IMR-90 (cell line): Measurements from ENCODE around the gene SLC25A6. TPM values are rescaled to one million over a fixed set of nuclear protein-coding genes. Genes with fewer than 3 reads are reported as not detected.

Experiments used
- ATAC-seq: fragments of 200-7000 bp; cut with Tn5 transposase; 2 replicates; pipeline ENCODE4 v1.9.1; 2020; ENCODE audit warnings: low read depth, mild to moderate bottlenecking, moderate library complexity
- BruUV-seq: library from RNA; stranded (reverse); fragments of 400-500 nt; replicated peaks from 2 replicates; lab custom pipeline; 2021; lab: Mats Ljungman, UMichigan
- CTCF ChIA-PET: fragments of 300-600 bp; formaldehyde crosslinking; extraction: SDS; loops from one replicate; lab custom pipeline; 2021; ENCODE audit warnings: antibody characterized with exemption; lab: Yijun Ruan, JAX
- POLR2A ChIA-PET: fragments of 300-600 bp; sonication (Branson Sonifier 250); formaldehyde crosslinking; loops from one replicate; lab custom pipeline; 2022; ENCODE audit warnings: antibody characterized with exemption; ENCODE audit not compliant: unreplicated experiment; lab: Charles Lee
- DNase-seq: peaks from one replicate; pipeline ENCODE4 v3.0.0; 2013
- H2AFZ ChIP-seq: replicated peaks from 2 replicates; pipeline ENCODE3; 2013; ENCODE audit warnings: low read length, mild to moderate bottlenecking; ENCODE audit not compliant: poor library complexity
- H2AK5ac ChIP-seq: 2 replicates; pipeline ENCODE4 v1.6.1; 2013; ENCODE audit warnings: low read depth, low read length, inconsistent platforms
- H2AK9ac ChIP-seq: replicated peaks from 2 replicates; pipeline ENCODE3; 2013; ENCODE audit warnings: mild to moderate bottlenecking, low read depth, low read length, moderate library complexity; ENCODE audit not compliant: poor library complexity
- H2BK120ac ChIP-seq: 2 replicates; pipeline ENCODE4 v1.6.1; 2013; ENCODE audit warnings: low read depth, low read length, inconsistent platforms
- H2BK15ac ChIP-seq: 3 replicates; pipeline ENCODE4 v1.6.1; 2013; ENCODE audit warnings: low read depth, low read length, inconsistent platforms
- H2BK20ac ChIP-seq: 2 replicates; pipeline ENCODE4 v1.6.1; 2013; ENCODE audit warnings: low read depth, mild to moderate bottlenecking, inconsistent platforms, low read length, moderate library complexity
- H2BK5ac ChIP-seq: 2 replicates; pipeline ENCODE4 v1.6.1; 2013; ENCODE audit warnings: mild to moderate bottlenecking, low read depth, low read length, inconsistent platforms; ENCODE audit not compliant: poor library complexity, severe bottlenecking
- H3K14ac ChIP-seq: replicated peaks from 2 replicates; pipeline ENCODE4 v1.6.1; 2013; ENCODE audit warnings: low read depth, low read length, inconsistent platforms
- H3K18ac ChIP-seq: 2 replicates; pipeline ENCODE4 v1.6.1; 2013; ENCODE audit warnings: low read depth, low read length, control low read depth
- H3K23ac ChIP-seq: 2 replicates; pipeline ENCODE4 v1.6.1; 2013; ENCODE audit warnings: low read depth, low read length, inconsistent platforms
- H3K27ac ChIP-seq: 2 replicates; pipeline ENCODE4 v1.5.1; 2013; ENCODE audit warnings: mild to moderate bottlenecking, control low read depth, low read length; ENCODE audit not compliant: insufficient read depth
- H3K27me3 ChIP-seq: 2 replicates; pipeline ENCODE4 v1.6.1; 2013; ENCODE audit warnings: low read length; ENCODE audit not compliant: control insufficient read depth, insufficient read depth
- H3K36me3 ChIP-seq: 2 replicates; pipeline ENCODE4 v1.6.1; 2013; ENCODE audit warnings: low read length, mixed read lengths; ENCODE audit not compliant: control insufficient read depth, insufficient read depth
- H3K4ac ChIP-seq: 2 replicates; pipeline ENCODE4 v1.6.1; 2013; ENCODE audit warnings: low read depth, low read length, inconsistent platforms
- H3K4me1 ChIP-seq: 2 replicates; pipeline ENCODE4 v1.6.1; 2013; ENCODE audit warnings: low read length, mixed read lengths; ENCODE audit not compliant: control insufficient read depth, insufficient read depth
- H3K4me2 ChIP-seq: 2 replicates; pipeline ENCODE4 v1.6.1; 2013; ENCODE audit warnings: low read depth, mild to moderate bottlenecking, control low read depth, low read length, moderate library complexity
- H3K4me3 ChIP-seq: 2 replicates; pipeline ENCODE4 v1.5.1; 2013; ENCODE audit warnings: low read depth, mild to moderate bottlenecking, control low read depth, low read length, moderate library complexity; ENCODE audit not compliant: insufficient read depth
- H3K56ac ChIP-seq: 2 replicates; pipeline ENCODE4 v1.6.1; 2013; ENCODE audit warnings: low read length, inconsistent platforms; ENCODE audit not compliant: insufficient read depth; ENCODE audit errors: extremely low read depth
- H3K79me1 ChIP-seq, 2 experiments: 2 replicates each; pipeline ENCODE4 v1.6.1; 2013; ENCODE audit warnings: low read length in 2 of 2, inconsistent platforms in 1 of 2, low read depth in 1 of 2
- H3K9ac ChIP-seq: 2 replicates; pipeline ENCODE4 v1.6.1; 2013; ENCODE audit warnings: low read depth, low read length, control low read depth
- H3K9me1 ChIP-seq: 2 replicates; pipeline ENCODE4 v1.6.1; 2013; ENCODE audit warnings: low read length, inconsistent platforms; ENCODE audit not compliant: insufficient read depth
- H3K9me3 ChIP-seq: 2 replicates; pipeline ENCODE4 v1.6.1; 2013; ENCODE audit warnings: low read length; ENCODE audit not compliant: control insufficient read depth, insufficient read depth
- H4K20me1 ChIP-seq: 2 replicates; pipeline ENCODE4 v1.6.1; 2013; ENCODE audit warnings: low read length, inconsistent platforms; ENCODE audit not compliant: insufficient read depth
- H4K5ac ChIP-seq: 2 replicates; pipeline ENCODE4 v1.6.1; 2013; ENCODE audit warnings: mild to moderate bottlenecking, low read depth, low read length, control low read depth
- H4K8ac ChIP-seq, 2 experiments: 2 replicates each; pipeline ENCODE4 v1.6.1; 2013; ENCODE audit warnings: low read depth in 2 of 2, low read length in 2 of 2, control low read depth in 1 of 2, inconsistent platforms in 1 of 2
- H4K91ac ChIP-seq: 2 replicates; pipeline ENCODE4 v1.6.1; 2013; ENCODE audit warnings: low read depth, low read length, inconsistent platforms; ENCODE audit not compliant: insufficient read depth
- BHLHE40 ChIP-seq: fragments of 150-350 bp; IDR thresholded peaks from 2 replicates; pipeline ENCODE4 v1.6.1; 2016; ENCODE audit warnings: mild to moderate bottlenecking, low read depth, low read length
- CEBPB ChIP-seq: IDR thresholded peaks from 2 replicates; pipeline ENCODE4 v1.6.1; 2012; ENCODE audit warnings: low read depth, low read length, improper control_type of control experiment
- CHD1 ChIP-seq: IDR thresholded peaks from 2 replicates; pipeline ENCODE4 v1.6.1; 2012; ENCODE audit warnings: low read depth, low read length, improper control_type of control experiment
- CTCF ChIP-seq: conservative IDR thresholded peaks from 2 replicates; pipeline ENCODE4 v1.5.1; 2012; ENCODE audit warnings: mild to moderate bottlenecking, low read depth, low read length, improper control_type of control experiment
- FOS ChIP-seq: fragments of 150-350 bp; IDR thresholded peaks from 2 replicates; pipeline ENCODE4 v1.6.1; 2016; ENCODE audit warnings: low read depth, low read length
- MAFK ChIP-seq: IDR thresholded peaks from 2 replicates; pipeline ENCODE4 v1.6.1; 2012; ENCODE audit warnings: low read depth, low read length, improper control_type of control experiment
- MXI1 ChIP-seq: IDR thresholded peaks from 2 replicates; pipeline ENCODE4 v1.6.1; 2012; ENCODE audit warnings: low read depth, mild to moderate bottlenecking, low read length, moderate library complexity, borderline replicate concordance
- RCOR1 ChIP-seq: IDR thresholded peaks from 2 replicates; pipeline ENCODE4 v1.6.1; 2012; ENCODE audit warnings: mild to moderate bottlenecking, low read length, improper control_type of control experiment; ENCODE audit not compliant: insufficient replicate concordance
- SMC3 ChIP-seq: fragments of 150-350 bp; IDR thresholded peaks from 2 replicates; pipeline ENCODE4 v1.6.1; 2016; ENCODE audit warnings: low read depth, mild to moderate bottlenecking, antibody characterized with exemption, low read length, moderate library complexity
- WGBS, 2 experiments: methylation state at CpG; one replicate each; pipeline versions ENCODE4 v1.1.5 to v1.1.7; 2013; ENCODE audit warnings: missing lambda C conversion rate in 2 of 2; ENCODE audit not compliant: insufficient read length in 1 of 2; ENCODE audit errors: extremely low coverage in 2 of 2; 5-methylcytosine and 5-hydroxymethylcytosine counted together
- dilution Hi-C: fragments of 300-500 bp; cut with HindIII; formaldehyde crosslinking; loops from one replicate; pipeline ENCODE4 v1.14.3; 2018; ENCODE audit warnings: low sequenced_read_pairs; ENCODE audit not compliant: unreplicated experiment
- in situ Hi-C: fragments of 300-500 bp; cut with MboI; formaldehyde crosslinking; loops from 3 replicates; pipeline ENCODE4 v1.14.3; 2019; ENCODE audit warnings: low sequenced_read_pairs, inconsistent platforms, mixed read lengths
- intact Hi-C: fragments of 100-400 bp; cut with micrococcal nuclease; formaldehyde crosslinking; loops from 2 replicates; pipeline ENCODE4 v1.10.0; 2022
- polyA plus RNA-seq, 3 experiments: library from polyadenylated mRNA; depleted of rRNA; stranded (reverse); fragments of >200 nt; gene quantifications; 2 replicates each; pipeline ENCODE4 v1.2.3, GENCODE V29; 2012; ENCODE audit warnings: low replicate concordance in 1 of 3
- total RNA-seq: library from RNA; depleted of rRNA; stranded (reverse); fragments of >200 nt; gene quantifications from 2 replicates; pipeline ENCODE4 v1.2.3, GENCODE V29; 2012
- TF ChIP-seq, protein P1 (sequence below): fragments of 150-350 bp; IDR thresholded peaks from 2 replicates; pipeline ENCODE4 v1.6.1; 2017; ENCODE audit warnings: mild to moderate bottlenecking, antibody characterized with exemption, low read length, low read depth
- TF ChIP-seq, protein P2 (sequence below): fragments of 150-350 bp; IDR thresholded peaks from 2 replicates; pipeline ENCODE4 v1.6.1; 2016; ENCODE audit warnings: low read depth, mild to moderate bottlenecking, low read length, moderate library complexity, borderline replicate concordance

Gene SLC25A6
- total and polyA plus RNA-seq, 2 of the 4 experiments (the other 2 are of a cell fraction), result 166 to 565 TPM

GRCh38 chrX:1378306-1378759 is 13.6 kb downstream of the SLC25A6 start:
- intact Hi-C loops, result no loop called here
- Histone ChIP-seq H2BK5ac (no peak overlapping the region), H3K36me3 (0 out of 2 replicates have a peak, but pooled peaks cover under 1% of the 10 kb centered on the region), H2AFZ (peak overlapping the region; percentile 43), H3K18ac (no peak overlapping the region), H2AK9ac (no peak overlapping the region), H3K56ac (no peak overlapping the region), H3K27me3 (no peaks in the 10 kb centered on the region), H3K9me1 (no peaks in the 10 kb centered on the region), H3K23ac (no peak overlapping the region), H3K4me2 (no peak overlapping the region), H3K4me1 (peaks cover 1% of the 10 kb centered on the region; the same call in 1 of the 2 replicates), H4K91ac (no peak overlapping the region), H3K27ac (no peak overlapping the region), H3K79me1 (no peaks in the 10 kb centered on the region), H2BK15ac (no peak overlapping the region), H3K9ac (no peak overlapping the region), H2BK20ac (no peak overlapping the region), H3K14ac (no peak overlapping the region), H3K9me3 (no peaks in the 10 kb centered on the region), H4K5ac (no peak overlapping the region), H2BK120ac (no peak overlapping the region), H2AK5ac (no peak overlapping the region), H4K20me1 (peaks cover 5% of the 10 kb centered on the region; the same call in 1 of the 2 replicates), H3K4me3 (no peak overlapping the region), H4K8ac (no peak overlapping the region), H3K4ac (no peak overlapping the region)
- no peak for ATAC-seq
- BruUV-seq, result no TSS peak
- 91% methylated on average over 8 of the region's 24 CpGs; no CpG with 5 or more reads in 1 of the 2 experiments for WGBS, 2 experiments
- ChIA-PET POLR2A (no interaction called here), CTCF (no interaction called here)
- dilution Hi-C loops, result no loop called here
- TF ChIP-seq MXI1 (no peak), CHD1 (no peak), MAFK (no peak), SMC3 (no peak), CTCF (no peak), BHLHE40 (no peak), FOS (no peak), CEBPB (no peak), RCOR1 (no peak)
- TF ChIP-seq, protein P1, sequence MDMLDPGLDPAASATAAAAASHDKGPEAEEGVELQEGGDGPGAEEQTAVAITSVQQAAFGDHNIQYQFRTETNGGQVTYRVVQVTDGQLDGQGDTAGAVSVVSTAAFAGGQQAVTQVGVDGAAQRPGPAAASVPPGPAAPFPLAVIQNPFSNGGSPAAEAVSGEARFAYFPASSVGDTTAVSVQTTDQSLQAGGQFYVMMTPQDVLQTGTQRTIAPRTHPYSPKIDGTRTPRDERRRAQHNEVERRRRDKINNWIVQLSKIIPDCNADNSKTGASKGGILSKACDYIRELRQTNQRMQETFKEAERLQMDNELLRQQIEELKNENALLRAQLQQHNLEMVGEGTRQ, result no peak
- TF ChIP-seq, protein P2, sequence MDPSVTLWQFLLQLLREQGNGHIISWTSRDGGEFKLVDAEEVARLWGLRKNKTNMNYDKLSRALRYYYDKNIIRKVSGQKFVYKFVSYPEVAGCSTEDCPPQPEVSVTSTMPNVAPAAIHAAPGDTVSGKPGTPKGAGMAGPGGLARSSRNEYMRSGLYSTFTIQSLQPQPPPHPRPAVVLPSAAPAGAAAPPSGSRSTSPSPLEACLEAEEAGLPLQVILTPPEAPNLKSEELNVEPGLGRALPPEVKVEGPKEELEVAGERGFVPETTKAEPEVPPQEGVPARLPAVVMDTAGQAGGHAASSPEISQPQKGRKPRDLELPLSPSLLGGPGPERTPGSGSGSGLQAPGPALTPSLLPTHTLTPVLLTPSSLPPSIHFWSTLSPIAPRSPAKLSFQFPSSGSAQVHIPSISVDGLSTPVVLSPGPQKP, result no peak
- in situ Hi-C loops, result no loop called here
- DNase-seq, result no peak
